ENCODE results near the gene RBM15. TPM values are rescaled to one million over a fixed set of nuclear protein-coding genes. Genes with fewer than 3 reads are reported as not detected.

RBM15 gene
- total RNA-seq, 6 experiments from 2014 or later: 16.1 to 18.2 (median 17.3) TPM

- no peaks in the 10 kb centered on the region for H3K36me3 Mint-ChIP-seq (ENCODE audit: low read depth)
- no peaks in the 10 kb centered on the region; the same call in 1 of the 2 replicates for H3K4me1 Mint-ChIP-seq (ENCODE audit: low read depth)
- H3K9me3 Mint-ChIP-seq: no peaks in the 10 kb centered on the region
- H3K27me3 Mint-ChIP-seq (ENCODE audit: insufficient read depth): peaks cover 17% of the 10 kb centered on the region
- TF ChIP-seq CTCF (IDR thresholded peaks at IDR 0.05): no peak
- H3K4me3 Mint-ChIP-seq: no peak overlapping the region
- no peak for DNase-seq
- no peak overlapping the region for H3K27ac Mint-ChIP-seq
These were observed 40.2 kb upstream of the RBM15 start for GRCh38 chr1:110298991-110299390.

DNA sequence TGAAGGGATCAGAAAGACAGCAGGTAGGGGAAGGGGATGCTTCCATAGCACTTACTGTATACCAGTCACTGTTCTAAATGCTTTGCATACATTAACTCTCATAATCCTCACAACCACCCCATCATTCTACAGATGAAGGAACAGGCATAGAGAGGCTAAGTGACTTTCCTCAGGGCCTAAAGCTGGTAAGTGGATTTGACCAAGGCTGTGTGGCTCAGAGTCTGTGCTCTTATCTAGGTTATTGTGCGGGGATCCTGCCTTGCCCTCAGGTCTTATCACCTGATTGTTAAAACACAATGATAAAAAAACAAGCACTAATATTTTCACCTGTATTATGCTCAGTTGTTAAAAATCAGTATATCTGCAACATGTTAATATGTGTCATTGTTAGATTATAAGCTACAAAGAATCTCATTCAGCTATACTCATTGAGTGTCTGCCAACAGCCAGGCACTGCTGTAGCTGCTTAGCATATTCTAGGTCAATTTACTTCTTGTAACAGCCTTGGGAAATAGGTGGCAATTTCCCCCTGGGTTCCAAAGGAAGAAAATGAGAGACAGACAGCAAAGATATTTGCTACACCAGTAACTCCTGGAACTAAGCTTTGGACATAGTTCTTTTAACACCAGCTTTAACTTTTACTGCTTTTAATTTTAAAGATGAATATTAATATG lies 38.6 kb upstream of the RBM15 start:
- Mint-ChIP-seq H3K27ac (no peak overlapping the region), H3K4me1 (ENCODE audit: low read depth) (no peaks in the 10 kb centered on the region), H3K4me3 (no peak overlapping the region), H3K9me3 (no peaks in the 10 kb centered on the region), H3K27me3 (ENCODE audit: insufficient read depth) (peaks cover 20% of the 10 kb centered on the region), H3K36me3 (ENCODE audit: low read depth) (no peaks in the 10 kb centered on the region)
- DNase-seq: no peak
- no peak for TF ChIP-seq CTCF (IDR thresholded peaks at IDR 0.05)

DNA sequence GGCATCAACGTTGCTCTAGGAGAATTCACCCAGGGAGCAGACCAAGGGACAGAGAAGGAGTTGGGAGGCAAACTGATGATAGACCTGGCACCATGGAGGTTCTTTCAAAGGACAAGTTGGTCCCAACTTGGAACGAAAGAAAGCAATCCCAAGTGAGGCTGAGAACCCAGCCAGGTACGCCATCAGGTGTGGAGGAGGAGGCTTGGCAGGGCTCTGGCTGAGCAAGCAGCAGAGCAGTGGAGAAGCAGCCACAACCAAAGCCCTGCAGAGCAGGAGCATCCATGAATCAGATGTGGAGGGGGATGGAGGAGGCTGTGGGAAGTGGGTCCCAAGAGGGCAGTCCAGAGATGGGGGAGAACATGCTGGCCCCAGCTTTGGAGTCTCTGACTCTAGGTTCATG lies 36.3 kb upstream of the RBM15 start:
- DNase-seq: no peak
- TF ChIP-seq CTCF (IDR thresholded peaks at IDR 0.05): no peak
- H3K4me3 Mint-ChIP-seq: no peak overlapping the region
- no peak overlapping the region for H3K27ac Mint-ChIP-seq
- H3K4me1 Mint-ChIP-seq (ENCODE audit: low read depth): peaks cover 15% of the 10 kb centered on the region
- peaks cover 12% of the 10 kb centered on the region for H3K27me3 Mint-ChIP-seq (ENCODE audit: insufficient read depth)
- no peaks in the 10 kb centered on the region for H3K36me3 Mint-ChIP-seq (ENCODE audit: low read depth)
- H3K9me3 Mint-ChIP-seq: no peaks in the 10 kb centered on the region

- TF ChIP-seq CTCF (IDR thresholded peaks at IDR 0.05): no peak
- H3K27ac Mint-ChIP-seq: no peak overlapping the region
- no peaks in the 10 kb centered on the region for H3K36me3 Mint-ChIP-seq (ENCODE audit: low read depth)
- DNase-seq: no peak
- no peak overlapping the region for H3K4me3 Mint-ChIP-seq
- H3K4me1 Mint-ChIP-seq (ENCODE audit: low read depth): peaks cover 46% of the 10 kb centered on the region
- H3K27me3 Mint-ChIP-seq (ENCODE audit: insufficient read depth): peaks cover 8% of the 10 kb centered on the region
- no peaks in the 10 kb centered on the region for H3K9me3 Mint-ChIP-seq
These were observed 33.2 kb upstream of the RBM15 start for GRCh38 chr1:110305900-110306420.

GRCh38 chr1:110307239-110307974 lies 31.8 kb upstream of the RBM15 start:
- H3K36me3 Mint-ChIP-seq (ENCODE audit: low read depth): no peaks in the 10 kb centered on the region
- peaks cover 59% of the 10 kb centered on the region for H3K4me1 Mint-ChIP-seq (ENCODE audit: low read depth)
- H3K27ac Mint-ChIP-seq: peak overlapping the region; percentile 98
- H3K27me3 Mint-ChIP-seq (ENCODE audit: insufficient read depth): peaks cover 9% of the 10 kb centered on the region
- TF ChIP-seq CTCF (IDR thresholded peaks at IDR 0.05): no peak
- H3K9me3 Mint-ChIP-seq: no peaks in the 10 kb centered on the region
- no peak for DNase-seq
- peak overlapping the region; percentile 51 for H3K4me3 Mint-ChIP-seq

All from HFFc6 (cell line).